ENCODE measurements around the gene CTTN.
"Not testable (repeated sequence)": the region's sequence is repeated elsewhere in the genome, so short reads cannot be mapped to it uniquely, and the experiment has no call there.

Gene CTTN

GRCh38 chr11:70387564-70387963 is 10.8 kb upstream of the CTTN start:
- peaks cover 5% of the 10 kb centered on the region; the same call in 1 of the 2 replicates for H3K36me3 ChIP-seq (ENCODE audit: control insufficient read depth, insufficient read depth, low read length)
- H3K27me3 ChIP-seq (replicated peaks; ENCODE audit: control insufficient read depth, insufficient read depth, low read length), result no peaks in the 10 kb centered on the region; the same call in 1 of the 2 replicates

GRCh38 chr11:70389201-70389600 is 9.1 kb upstream of the CTTN start:
- Histone ChIP-seq H3K36me3 (ENCODE audit: control insufficient read depth, insufficient read depth, low read length) (peaks cover 5% of the 10 kb centered on the region; the same call in 1 of the 2 replicates), H3K27me3 (replicated peaks; ENCODE audit: control insufficient read depth, insufficient read depth, low read length) (no peaks in the 10 kb centered on the region; the same call in 1 of the 2 replicates), H3K4me3 (replicated peaks; ENCODE audit: low read depth, low read length) (no peak overlapping the region)
- no peak for DNase-seq (ENCODE audit: extremely low read depth, insufficient read length)
- no peak for TF ChIP-seq CTCF (IDR thresholded peaks at IDR 0.05; ENCODE audit: insufficient read depth, low read length, poor library complexity, severe bottlenecking)

More at GRCh38 chr11:70387564-70387963, 10.8 kb upstream of the CTTN start:
- DNase-seq (ENCODE audit: extremely low read depth, insufficient read length), result no peak
- H3K4me3 ChIP-seq (replicated peaks; ENCODE audit: low read depth, low read length), result no peak overlapping the region
- no peak for TF ChIP-seq CTCF (IDR thresholded peaks at IDR 0.05; ENCODE audit: insufficient read depth, low read length, poor library complexity, severe bottlenecking)

- not testable (repeated sequence) for H3K4me3 ChIP-seq (replicated peaks; ENCODE audit: low read depth, low read length); H3K27me3 ChIP-seq (replicated peaks; ENCODE audit: control insufficient read depth, insufficient read depth, low read length); DNase-seq (ENCODE audit: extremely low read depth, insufficient read length); H3K36me3 ChIP-seq (ENCODE audit: control insufficient read depth, insufficient read depth, low read length)
These were observed 7.4 kb upstream of the CTTN start for GRCh38 chr11:70390882-70391281.

- H3K27me3 ChIP-seq (replicated peaks; ENCODE audit: control insufficient read depth, insufficient read depth, low read length), result no peaks in the 10 kb centered on the region; the same call in 1 of the 2 replicates
- no peak for TF ChIP-seq CTCF (IDR thresholded peaks at IDR 0.05; ENCODE audit: insufficient read depth, low read length, poor library complexity, severe bottlenecking)
- DNase-seq (ENCODE audit: extremely low read depth, insufficient read length), result no peak
- no peaks in the 10 kb centered on the region for H3K36me3 ChIP-seq (ENCODE audit: control insufficient read depth, insufficient read depth, low read length)
- H3K4me3 ChIP-seq (replicated peaks; ENCODE audit: low read depth, low read length), result no peak overlapping the region
These were observed 3.9 kb upstream of the CTTN start for GRCh38 chr11:70394211-70394950.

- no peak for TF ChIP-seq CTCF (IDR thresholded peaks at IDR 0.05; ENCODE audit: insufficient read depth, low read length, poor library complexity, severe bottlenecking)
- DNase-seq (ENCODE audit: extremely low read depth, insufficient read length), result no peak
- Histone ChIP-seq H3K4me3 (replicated peaks; ENCODE audit: low read depth, low read length) (peak overlapping the region; percentile 65), H3K27me3 (replicated peaks; ENCODE audit: control insufficient read depth, insufficient read depth, low read length) (no peaks in the 10 kb centered on the region; the same call in 1 of the 2 replicates), H3K36me3 (ENCODE audit: control insufficient read depth, insufficient read depth, low read length) (no peaks in the 10 kb centered on the region)
These were observed 870 bp upstream of the CTTN start for GRCh38 chr11:70397336-70397982.

Measured in GM06990 (cell line).